Fibroblast of lung (primary cell): Measurements from ENCODE around the gene SAFB2.

Experiments used
- EZH2 ChIP-seq: IDR thresholded peaks from 2 replicates; pipeline ENCODE4 v1.5.1; 2012; ENCODE audit warnings: low read length, control low read depth, mild to moderate bottlenecking; ENCODE audit errors: missing control alignments
- TF ChIP-seq, protein P1 (sequence below), 2 donors: IDR thresholded peaks in 1 of 2; conservative IDR thresholded peaks in 1 of 2; 1 replicate in 1 of 2; 2 replicates in 1 of 2; pipeline ENCODE4 v1.5.1; 2011 to 2012; ENCODE audit warnings: low read length in 2 of 2, control low read depth in 1 of 2, inconsistent platforms in 1 of 2, low read depth in 1 of 2, mild to moderate bottlenecking in 1 of 2

DNA sequence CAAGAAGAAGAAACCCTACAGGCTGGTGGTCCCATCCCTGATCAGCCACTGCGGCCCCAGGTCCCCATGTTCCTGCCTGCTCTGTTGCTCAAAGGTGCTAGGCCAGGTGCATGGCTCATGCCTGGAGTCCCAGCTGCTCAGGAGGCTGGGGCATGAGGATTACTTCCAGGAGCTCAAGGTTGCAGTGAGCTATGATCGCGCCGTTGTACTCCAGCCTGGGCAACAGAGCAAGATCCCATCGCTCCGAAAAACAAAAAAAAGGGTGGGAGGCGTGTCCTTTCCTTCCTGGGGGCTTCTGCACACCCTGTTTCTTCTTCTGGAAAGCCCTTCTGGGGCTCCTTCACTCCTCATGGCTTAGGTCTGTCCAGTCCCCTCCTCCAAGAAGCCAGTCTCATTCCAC, 42.9 kb downstream of the SAFB2 start:
- TF ChIP-seq, protein P1, sequence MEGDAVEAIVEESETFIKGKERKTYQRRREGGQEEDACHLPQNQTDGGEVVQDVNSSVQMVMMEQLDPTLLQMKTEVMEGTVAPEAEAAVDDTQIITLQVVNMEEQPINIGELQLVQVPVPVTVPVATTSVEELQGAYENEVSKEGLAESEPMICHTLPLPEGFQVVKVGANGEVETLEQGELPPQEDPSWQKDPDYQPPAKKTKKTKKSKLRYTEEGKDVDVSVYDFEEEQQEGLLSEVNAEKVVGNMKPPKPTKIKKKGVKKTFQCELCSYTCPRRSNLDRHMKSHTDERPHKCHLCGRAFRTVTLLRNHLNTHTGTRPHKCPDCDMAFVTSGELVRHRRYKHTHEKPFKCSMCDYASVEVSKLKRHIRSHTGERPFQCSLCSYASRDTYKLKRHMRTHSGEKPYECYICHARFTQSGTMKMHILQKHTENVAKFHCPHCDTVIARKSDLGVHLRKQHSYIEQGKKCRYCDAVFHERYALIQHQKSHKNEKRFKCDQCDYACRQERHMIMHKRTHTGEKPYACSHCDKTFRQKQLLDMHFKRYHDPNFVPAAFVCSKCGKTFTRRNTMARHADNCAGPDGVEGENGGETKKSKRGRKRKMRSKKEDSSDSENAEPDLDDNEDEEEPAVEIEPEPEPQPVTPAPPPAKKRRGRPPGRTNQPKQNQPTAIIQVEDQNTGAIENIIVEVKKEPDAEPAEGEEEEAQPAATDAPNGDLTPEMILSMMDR (conservative IDR thresholded peaks at IDR 0.05 in 1 of 2, IDR thresholded peaks at IDR 0.05 in 1 of 2; ENCODE audit: low read depth in 1 of 2, low read length in 2 of 2) = no peak
- TF ChIP-seq EZH2 = no peak
